ENCODE data around the gene ZW10. TPM values are rescaled to one million over a fixed set of nuclear protein-coding genes. Genes with fewer than 3 reads are reported as not detected.
"Not testable (repeated sequence)": the region's sequence is repeated elsewhere in the genome, so short reads cannot be mapped to it uniquely, and the experiment has no call there.

The ZW10 gene
- total RNA-seq, 1 experiment from 2014 or later: 14.7 TPM

- DNase-seq (ENCODE audit: unreplicated experiment): no peak
- ChIA-PET CTCF (interaction anchor here (0.6 to 2.2 kb wide), 5 partner anchors 9 to 432 kb away, joined by 3 to 6 read pairs (median 3); no protein-coding TSS in a partner anchor), POLR2A (interaction anchor here (0.8 to 1.5 kb wide), 2 partner anchors 8 to 19 kb away, joined by 3 to 5 read pairs; no protein-coding TSS in a partner anchor)
- no peak overlapping the region for H3K4me3 Mint-ChIP-seq (ENCODE audit: unreplicated experiment)
- intact Hi-C loops (cut with micrococcal nuclease): no loop called here
- H3K27me3 Mint-ChIP-seq (ENCODE audit: insufficient read depth, unreplicated experiment): no peaks in the 10 kb centered on the region
- no peak overlapping the region for H3K27ac Mint-ChIP-seq (ENCODE audit: low read depth, unreplicated experiment)
- no peak for TF ChIP-seq CTCF (IDR thresholded peaks at IDR 0.05; ENCODE audit: unreplicated experiment)
- no peaks in the 10 kb centered on the region for H3K36me3 Mint-ChIP-seq (ENCODE audit: insufficient read depth, unreplicated experiment)
- no peaks in the 10 kb centered on the region for H3K9me3 Mint-ChIP-seq (ENCODE audit: unreplicated experiment)
- H3K4me1 Mint-ChIP-seq (ENCODE audit: insufficient read depth, unreplicated experiment): no peaks in the 10 kb centered on the region
- BruUV-seq (replicated peaks): no TSS peak
Observed at GRCh38 chr11:113722221-113722620, 51.3 kb downstream of the ZW10 start.

GRCh38 chr11:113721462-113722066 is 51.9 kb downstream of the ZW10 start:
- Mint-ChIP-seq H3K4me3 (ENCODE audit: unreplicated experiment) (no peak overlapping the region), H3K4me1 (ENCODE audit: insufficient read depth, unreplicated experiment) (no peaks in the 10 kb centered on the region), H3K27ac (ENCODE audit: low read depth, unreplicated experiment) (no peak overlapping the region), H3K9me3 (ENCODE audit: unreplicated experiment) (no peaks in the 10 kb centered on the region), H3K27me3 (ENCODE audit: insufficient read depth, unreplicated experiment) (no peaks in the 10 kb centered on the region), H3K36me3 (ENCODE audit: insufficient read depth, unreplicated experiment) (no peaks in the 10 kb centered on the region)
- no peak for TF ChIP-seq CTCF (IDR thresholded peaks at IDR 0.05; ENCODE audit: unreplicated experiment)
- intact Hi-C loops (cut with micrococcal nuclease): no loop called here
- DNase-seq (ENCODE audit: unreplicated experiment): peak; percentile 54
- CTCF ChIA-PET: interaction anchor here (0.6 to 2.2 kb wide), 4 partner anchors 9 to 432 kb away, joined by 3 to 6 read pairs (median 4); no protein-coding TSS in a partner anchor
- no TSS peak for BruUV-seq (replicated peaks)
- POLR2A ChIA-PET: interaction anchor here (0.8 to 1.5 kb wide), 2 partner anchors 9 to 20 kb away, joined by 3 to 5 read pairs; no protein-coding TSS in a partner anchor

GRCh38 chr11:113720478-113720877 is 53.0 kb downstream of the ZW10 start:
- H3K27me3 Mint-ChIP-seq (ENCODE audit: insufficient read depth, unreplicated experiment); intact Hi-C loops (cut with micrococcal nuclease); H3K9me3 Mint-ChIP-seq (ENCODE audit: unreplicated experiment); H3K27ac Mint-ChIP-seq (ENCODE audit: low read depth, unreplicated experiment); H3K4me3 Mint-ChIP-seq (ENCODE audit: unreplicated experiment); BruUV-seq (replicated peaks); POLR2A ChIA-PET; H3K4me1 Mint-ChIP-seq (ENCODE audit: insufficient read depth, unreplicated experiment); DNase-seq (ENCODE audit: unreplicated experiment); H3K36me3 Mint-ChIP-seq (ENCODE audit: insufficient read depth, unreplicated experiment): not testable (repeated sequence)
- CTCF ChIA-PET: interaction anchor here (0.6 kb wide), 1 partner anchor 9 kb away, joined by 3 read pairs; no protein-coding TSS in a partner anchor

- CTCF ChIA-PET: no interaction called here
- Mint-ChIP-seq H3K36me3 (ENCODE audit: insufficient read depth, unreplicated experiment) (no peaks in the 10 kb centered on the region), H3K4me1 (ENCODE audit: insufficient read depth, unreplicated experiment) (no peaks in the 10 kb centered on the region), H3K4me3 (ENCODE audit: unreplicated experiment) (no peak overlapping the region), H3K27ac (ENCODE audit: low read depth, unreplicated experiment) (no peak overlapping the region), H3K9me3 (ENCODE audit: unreplicated experiment) (no peaks in the 10 kb centered on the region), H3K27me3 (ENCODE audit: insufficient read depth, unreplicated experiment) (no peaks in the 10 kb centered on the region)
- POLR2A ChIA-PET: no interaction called here
- no peak for TF ChIP-seq CTCF (IDR thresholded peaks at IDR 0.05; ENCODE audit: unreplicated experiment)
- BruUV-seq (replicated peaks): no TSS peak
- intact Hi-C loops (cut with micrococcal nuclease): no loop called here
- no peak for DNase-seq (ENCODE audit: unreplicated experiment)
Observed at GRCh38 chr11:113715882-113716625, 57.4 kb downstream of the ZW10 start.

Data from MCF 10A (cell line).